MCF 10A (cell line): ENCODE measurements around the gene CNGA3. TPM values are rescaled to one million over a fixed set of nuclear protein-coding genes. Genes with fewer than 3 reads are reported as not detected.

Experiments used
- BruUV-seq: library from RNA; stranded (reverse); fragments of 400-500 nt; replicated peaks from 2 replicates; lab custom pipeline; 2021; lab: Mats Ljungman, UMichigan
- CTCF ChIA-PET: fragments of 300-600 bp; sonication (Branson Sonifier 250); formaldehyde crosslinking; extraction: SDS; loops from one replicate; lab custom pipeline; 2021; ENCODE audit warnings: antibody characterized with exemption, inconsistent platforms; lab: Yijun Ruan, JAX
- POLR2A ChIA-PET: fragments of 300-600, 350-650 bp; sonication (Branson Sonifier 250); formaldehyde crosslinking; extraction: SDS; loops from one replicate; lab custom pipeline; 2020; ENCODE audit warnings: antibody characterized with exemption, inconsistent platforms; lab: Yijun Ruan, JAX
- DNase-seq: peaks from one replicate; pipeline ENCODE4 v3.0.0-alpha.2; 2018; ENCODE audit not compliant: unreplicated experiment
- H3K27ac Mint-ChIP-seq: one replicate; pipeline ENCODE4 v1.8.0; 2022; ENCODE audit warnings: mild to moderate bottlenecking, low read depth, mixed read lengths; ENCODE audit not compliant: unreplicated experiment
- H3K27me3 Mint-ChIP-seq: one replicate; pipeline ENCODE4 v1.8.0; 2022; ENCODE audit warnings: mixed read lengths; ENCODE audit not compliant: insufficient read depth, unreplicated experiment
- H3K36me3 Mint-ChIP-seq: one replicate; pipeline ENCODE4 v1.8.0; 2022; ENCODE audit warnings: mild to moderate bottlenecking, moderate library complexity, mixed read lengths; ENCODE audit not compliant: insufficient read depth, unreplicated experiment
- H3K4me1 Mint-ChIP-seq: one replicate; pipeline ENCODE4 v1.8.0; 2022; ENCODE audit warnings: mixed read lengths; ENCODE audit not compliant: insufficient read depth, unreplicated experiment
- H3K4me3 Mint-ChIP-seq: one replicate; pipeline ENCODE4 v1.8.0; 2022; ENCODE audit warnings: mild to moderate bottlenecking, moderate library complexity, mixed read lengths; ENCODE audit not compliant: unreplicated experiment
- H3K9me3 Mint-ChIP-seq: one replicate; pipeline ENCODE4 v1.8.0; 2022; ENCODE audit warnings: mixed read lengths; ENCODE audit not compliant: unreplicated experiment
- intact Hi-C: fragments of 100-400 bp; cut with micrococcal nuclease; formaldehyde crosslinking; loops from 2 replicates; pipeline ENCODE4 v1.14.1; 2022
- total RNA-seq: library from RNA; stranded (reverse); gene quantifications from 2 replicates; pipeline ENCODE4 v1.2.3, GENCODE V29; 2022
- TF ChIP-seq, protein P1 (sequence below): fragments of 200-600 bp; IDR thresholded peaks from one replicate; pipeline ENCODE4 v1.8.0; 2022; ENCODE audit warnings: antibody characterized with exemption, mild to moderate bottlenecking; ENCODE audit not compliant: unreplicated experiment

The CNGA3 gene
- total RNA-seq, 1 experiment from 2014 or later, result not detected

GRCh38 chr2:98381494-98381893 is 35.2 kb downstream of the CNGA3 start:
- BruUV-seq, result no TSS peak
- POLR2A ChIA-PET, result no interaction called here

GRCh38 chr2:98382086-98382485 is 35.8 kb downstream of the CNGA3 start:
- H3K27me3 Mint-ChIP-seq, result peaks cover 45% of the 10 kb centered on the region
- no peak overlapping the region for H3K27ac Mint-ChIP-seq
- no peak for DNase-seq
- H3K9me3 Mint-ChIP-seq, result no peaks in the 10 kb centered on the region
- no peak overlapping the region for H3K4me3 Mint-ChIP-seq
- ChIA-PET CTCF (interaction anchor here (0.6 to 10.1 kb wide), 3 partner anchors 112 to 684 kb away, joined by 3 to 97 read pairs (median 3); no protein-coding TSS in a partner anchor), POLR2A (interaction anchor here (0.6 kb wide), 1 partner anchor 1171 kb away, joined by 3 read pairs; no protein-coding TSS in a partner anchor)
- intact Hi-C loops, result loop anchor here (10.0 kb wide), 1 partner anchor 387 kb away; the partner anchor contains the start of gene TMEM131
- peaks cover 19% of the 10 kb centered on the region for H3K4me1 Mint-ChIP-seq
- BruUV-seq, result no TSS peak
- H3K36me3 Mint-ChIP-seq, result no peaks in the 10 kb centered on the region
- TF ChIP-seq, protein P1, sequence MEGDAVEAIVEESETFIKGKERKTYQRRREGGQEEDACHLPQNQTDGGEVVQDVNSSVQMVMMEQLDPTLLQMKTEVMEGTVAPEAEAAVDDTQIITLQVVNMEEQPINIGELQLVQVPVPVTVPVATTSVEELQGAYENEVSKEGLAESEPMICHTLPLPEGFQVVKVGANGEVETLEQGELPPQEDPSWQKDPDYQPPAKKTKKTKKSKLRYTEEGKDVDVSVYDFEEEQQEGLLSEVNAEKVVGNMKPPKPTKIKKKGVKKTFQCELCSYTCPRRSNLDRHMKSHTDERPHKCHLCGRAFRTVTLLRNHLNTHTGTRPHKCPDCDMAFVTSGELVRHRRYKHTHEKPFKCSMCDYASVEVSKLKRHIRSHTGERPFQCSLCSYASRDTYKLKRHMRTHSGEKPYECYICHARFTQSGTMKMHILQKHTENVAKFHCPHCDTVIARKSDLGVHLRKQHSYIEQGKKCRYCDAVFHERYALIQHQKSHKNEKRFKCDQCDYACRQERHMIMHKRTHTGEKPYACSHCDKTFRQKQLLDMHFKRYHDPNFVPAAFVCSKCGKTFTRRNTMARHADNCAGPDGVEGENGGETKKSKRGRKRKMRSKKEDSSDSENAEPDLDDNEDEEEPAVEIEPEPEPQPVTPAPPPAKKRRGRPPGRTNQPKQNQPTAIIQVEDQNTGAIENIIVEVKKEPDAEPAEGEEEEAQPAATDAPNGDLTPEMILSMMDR, result no peak

More at GRCh38 chr2:98381494-98381893, 35.2 kb downstream of the CNGA3 start:
- intact Hi-C loops, result loop anchor here (10.0 kb wide), 1 partner anchor 387 kb away; the partner anchor contains the start of gene TMEM131
- Mint-ChIP-seq H3K9me3 (no peaks in the 10 kb centered on the region), H3K27ac (no peak overlapping the region), H3K4me3 (no peak overlapping the region), H3K27me3 (peaks cover 45% of the 10 kb centered on the region), H3K4me1 (peaks cover 19% of the 10 kb centered on the region), H3K36me3 (no peaks in the 10 kb centered on the region)
- CTCF ChIA-PET, result interaction anchor here (0.7 to 10.1 kb wide), 4 partner anchors 112 to 736 kb away, joined by 3 to 97 read pairs (median 4); partner anchors contain the start of gene COX5B
- no peak for DNase-seq
- TF ChIP-seq, protein P1, result no peak

- DNase-seq, result no peak
- no TSS peak for BruUV-seq
- Mint-ChIP-seq H3K36me3 (peaks cover under 1% of the 10 kb centered on the region), H3K27me3 (peaks cover 43% of the 10 kb centered on the region), H3K27ac (no peak overlapping the region), H3K4me3 (no peak overlapping the region), H3K4me1 (peaks cover 19% of the 10 kb centered on the region), H3K9me3 (no peaks in the 10 kb centered on the region)
- intact Hi-C loops, result loop anchor here (10.0 kb wide), 1 partner anchor 388 kb away; the partner anchor contains the start of gene TMEM131
- TF ChIP-seq, protein P1, result no peak
- CTCF ChIA-PET, result interaction anchor here (10.1 kb wide), 1 partner anchor 684 kb away, joined by 97 read pairs; no protein-coding TSS in a partner anchor
- POLR2A ChIA-PET, result interaction anchor here (0.6 kb wide), 1 partner anchor 1171 kb away, joined by 3 read pairs; no protein-coding TSS in a partner anchor
These were observed 36.5 kb downstream of the CNGA3 start for GRCh38 chr2:98382739-98383138.

GRCh38 chr2:98383166-98383565 is 36.9 kb downstream of the CNGA3 start:
- peaks cover 4% of the 10 kb centered on the region for H3K36me3 Mint-ChIP-seq
- ChIA-PET POLR2A (no interaction called here), CTCF (interaction anchor here (0.5 to 10.1 kb wide), 3 partner anchors 275 to 685 kb away, joined by 3 to 97 read pairs (median 24); no protein-coding TSS in a partner anchor)
- H3K4me3 Mint-ChIP-seq, result no peak overlapping the region
- no peak overlapping the region for H3K27ac Mint-ChIP-seq
- TF ChIP-seq, protein P1, result no peak
- no TSS peak for BruUV-seq
- peaks cover 18% of the 10 kb centered on the region for H3K4me1 Mint-ChIP-seq
- no peak for DNase-seq
- H3K9me3 Mint-ChIP-seq, result no peaks in the 10 kb centered on the region
- H3K27me3 Mint-ChIP-seq, result peaks cover 41% of the 10 kb centered on the region
- intact Hi-C loops, result loop anchor here (10.0 kb wide), 1 partner anchor 388 kb away; the partner anchor contains the start of gene TMEM131
